SK-N-SH treated with all-trans-retinoic acid at 6 μM for 48 hours (cell line): ENCODE results near the gene MINDY2.

Source experiments
- ATAC-seq: fragments of 200-7000 bp; cut with Tn5 transposase; 3 replicates; pipeline ENCODE4 v1.9.1; 2020; ENCODE audit warnings: mild to moderate bottlenecking, moderate library complexity
- ARNTL ChIP-seq: fragments of 450-650 bp; formaldehyde crosslinking; IDR thresholded peaks from 2 replicates; pipeline ENCODE4 v1.5.0; 2020; ENCODE audit warnings: low read depth, mild to moderate bottlenecking, moderate library complexity, borderline replicate concordance
- BACH2 ChIP-seq: fragments of 250-450 bp; sonication (Bioruptor Pico); IDR thresholded peaks from 2 replicates; pipeline ENCODE4 v1.9.0; 2021; ENCODE audit warnings: mild to moderate bottlenecking, borderline replicate concordance
- CREB5 ChIP-seq: fragments of 250-450 bp; sonication (Bioruptor Pico); IDR thresholded peaks from 2 replicates; pipeline ENCODE4 v1.5.1; 2020; ENCODE audit warnings: low read depth, mild to moderate bottlenecking, moderate library complexity
- CSDC2 ChIP-seq: fragments of 250-450 bp; sonication (Bioruptor Pico); IDR thresholded peaks from 2 replicates; pipeline ENCODE4 v1.5.0; 2020; ENCODE audit warnings: mild to moderate bottlenecking, moderate library complexity
- CSRNP3 ChIP-seq: fragments of 250-450 bp; sonication (Bioruptor Pico); IDR thresholded peaks from 2 replicates; pipeline ENCODE4 v1.5.1; 2021; ENCODE audit warnings: mild to moderate bottlenecking, moderate library complexity
- GLIS3 ChIP-seq: fragments of 250-450 bp; sonication (Bioruptor Pico); IDR thresholded peaks from 2 replicates; pipeline ENCODE4 v1.5.0; 2020; ENCODE audit warnings: mild to moderate bottlenecking, moderate library complexity
- ISL1 ChIP-seq: fragments of 250-450 bp; sonication (Bioruptor Pico); IDR thresholded peaks from 2 replicates; pipeline ENCODE4 v2.1.2; 2022; ENCODE audit warnings: mild to moderate bottlenecking, moderate library complexity
- OSR1 ChIP-seq: fragments of 250-450 bp; sonication (Bioruptor Pico); IDR thresholded peaks from 2 replicates; pipeline ENCODE4 v1.8.0; 2022; ENCODE audit warnings: moderate library complexity, mild to moderate bottlenecking, inconsistent platforms
- PATZ1 ChIP-seq: fragments of 250-450 bp; sonication (Bioruptor Pico); IDR thresholded peaks from 2 replicates; pipeline ENCODE4 v1.8.0; 2020; ENCODE audit warnings: mild to moderate bottlenecking, moderate library complexity, borderline replicate concordance
- PPARA ChIP-seq: fragments of 250-450 bp; sonication (Bioruptor Pico); IDR thresholded peaks from 2 replicates; pipeline ENCODE4 v1.5.0; 2020; ENCODE audit warnings: mild to moderate bottlenecking, borderline replicate concordance
- RARB ChIP-seq: fragments of 250-450 bp; sonication (Bioruptor Pico); IDR thresholded peaks from 2 replicates; pipeline ENCODE4 v1.8.0; 2021; ENCODE audit warnings: mild to moderate bottlenecking, moderate library complexity
- SNAI2 ChIP-seq: fragments of 250-450 bp; sonication (Bioruptor Pico); IDR thresholded peaks from 2 replicates; pipeline ENCODE4 v1.5.0; 2020; ENCODE audit warnings: mild to moderate bottlenecking, moderate library complexity
- TCF4 ChIP-seq: fragments of 250-450 bp; sonication (Bioruptor Pico); IDR thresholded peaks from 2 replicates; pipeline ENCODE4 v1.8.0; 2021; ENCODE audit warnings: mild to moderate bottlenecking, moderate library complexity, borderline replicate concordance
- TOX ChIP-seq: fragments of 250-450 bp; sonication (Bioruptor Pico); IDR thresholded peaks from 2 replicates; pipeline ENCODE4 v1.8.0; 2021; ENCODE audit warnings: mild to moderate bottlenecking, moderate library complexity, borderline replicate concordance
- TSHZ2 ChIP-seq: fragments of 250-450 bp; sonication (Bioruptor Pico); IDR thresholded peaks from 2 replicates; pipeline ENCODE4 v1.5.0; 2020; ENCODE audit warnings: mild to moderate bottlenecking, moderate library complexity
- ZC3H10 ChIP-seq: fragments of 250-450 bp; sonication (Bioruptor Pico); IDR thresholded peaks from 2 replicates; pipeline ENCODE4 v1.5.1; 2021; ENCODE audit warnings: mild to moderate bottlenecking, moderate library complexity
- ZFP3 ChIP-seq: fragments of 250-450 bp; sonication (Bioruptor Pico); IDR thresholded peaks from 2 replicates; pipeline ENCODE4 v1.5.0; 2020; ENCODE audit warnings: mild to moderate bottlenecking, moderate library complexity
- ZFP30 ChIP-seq: fragments of 450-650 bp; formaldehyde crosslinking; IDR thresholded peaks from 2 replicates; pipeline ENCODE4 v1.5.0; 2022; ENCODE audit warnings: mild to moderate bottlenecking, moderate library complexity
- ZNF565 ChIP-seq: fragments of 450-650 bp; formaldehyde crosslinking; conservative IDR thresholded peaks from 2 replicates; pipeline ENCODE4 v1.5.0; 2020; ENCODE audit warnings: low read depth, mild to moderate bottlenecking, moderate library complexity
- ZNF70 ChIP-seq: fragments of 450-650 bp; formaldehyde crosslinking; IDR thresholded peaks from 2 replicates; pipeline ENCODE4 v1.5.0; 2020; ENCODE audit warnings: mild to moderate bottlenecking, moderate library complexity
- ZNF8 ChIP-seq: fragments of 450-650 bp; formaldehyde crosslinking; IDR thresholded peaks from 2 replicates; pipeline ENCODE4 v1.5.0; 2020; ENCODE audit warnings: mild to moderate bottlenecking, moderate library complexity
- TF ChIP-seq, protein P1 (sequence below): fragments of 250-450 bp; sonication (Bioruptor Pico); IDR thresholded peaks from 2 replicates; pipeline ENCODE4 v1.8.0; 2021; ENCODE audit warnings: low read depth, mild to moderate bottlenecking, moderate library complexity, borderline replicate concordance

Gene MINDY2

DNA sequence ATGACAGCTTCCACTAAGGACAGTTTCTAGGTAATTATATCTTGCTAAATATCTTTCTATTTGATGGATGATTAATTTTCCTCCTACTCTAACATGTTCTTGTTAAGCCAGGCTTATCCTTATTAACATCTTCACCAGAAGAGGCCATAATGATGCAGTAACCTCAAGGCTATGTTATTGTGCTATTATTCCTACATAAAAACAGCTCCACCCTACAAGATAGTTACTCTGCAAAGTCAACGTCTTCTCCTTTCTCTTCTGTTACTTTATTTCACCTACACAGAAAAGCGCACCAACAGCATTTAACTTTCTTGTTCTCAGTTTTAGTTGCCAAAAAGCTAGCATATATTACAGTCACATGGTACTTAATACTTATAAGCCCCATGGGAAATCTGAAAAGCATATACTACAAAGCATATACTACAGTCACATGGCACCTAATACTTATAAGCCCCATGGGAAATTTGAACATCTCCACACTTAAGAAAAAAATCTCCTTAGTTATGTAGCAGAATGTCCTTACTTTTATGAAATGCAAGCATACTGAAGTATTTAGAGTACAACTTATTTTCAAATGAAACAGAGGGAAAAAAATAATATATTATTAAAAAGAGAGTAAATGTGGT, 35.0 kb upstream of the MINDY2 start:
- TF ChIP-seq ZFP30 (no peak), BACH2 (CRISPR knock-in tag) (no peak), CSDC2 (CRISPR knock-in tag) (no peak), ISL1 (CRISPR knock-in tag) (no peak), SNAI2 (CRISPR knock-in tag) (no peak), TSHZ2 (no peak), ZNF70 (CRISPR knock-in tag) (no peak), TCF4 (CRISPR knock-in tag) (no peak), RARB (CRISPR knock-in tag) (no peak), PATZ1 (CRISPR knock-in tag) (no peak), TOX (CRISPR knock-in tag) (no peak), ARNTL (CRISPR knock-in tag) (no peak), ZNF565 (CRISPR knock-in tag) (no peak), ZNF8 (no peak), ZC3H10 (CRISPR knock-in tag) (no peak), PPARA (CRISPR knock-in tag) (no peak), CREB5 (CRISPR knock-in tag) (no peak)
- TF ChIP-seq, protein P1, sequence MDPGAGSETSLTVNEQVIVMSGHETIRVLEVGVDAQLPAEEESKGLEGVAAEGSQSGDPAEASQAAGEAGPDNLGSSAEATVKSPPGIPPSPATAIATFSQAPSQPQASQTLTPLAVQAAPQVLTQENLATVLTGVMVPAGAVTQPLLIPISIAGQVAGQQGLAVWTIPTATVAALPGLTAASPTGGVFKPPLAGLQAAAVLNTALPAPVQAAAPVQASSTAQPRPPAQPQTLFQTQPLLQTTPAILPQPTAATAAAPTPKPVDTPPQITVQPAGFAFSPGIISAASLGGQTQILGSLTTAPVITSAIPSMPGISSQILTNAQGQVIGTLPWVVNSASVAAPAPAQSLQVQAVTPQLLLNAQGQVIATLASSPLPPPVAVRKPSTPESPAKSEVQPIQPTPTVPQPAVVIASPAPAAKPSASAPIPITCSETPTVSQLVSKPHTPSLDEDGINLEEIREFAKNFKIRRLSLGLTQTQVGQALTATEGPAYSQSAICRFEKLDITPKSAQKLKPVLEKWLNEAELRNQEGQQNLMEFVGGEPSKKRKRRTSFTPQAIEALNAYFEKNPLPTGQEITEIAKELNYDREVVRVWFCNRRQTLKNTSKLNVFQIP (CRISPR knock-in tag): no peak
- TF ChIP-seq, all 23 proteins: peak for 0
- ATAC-seq: no peak

DNA sequence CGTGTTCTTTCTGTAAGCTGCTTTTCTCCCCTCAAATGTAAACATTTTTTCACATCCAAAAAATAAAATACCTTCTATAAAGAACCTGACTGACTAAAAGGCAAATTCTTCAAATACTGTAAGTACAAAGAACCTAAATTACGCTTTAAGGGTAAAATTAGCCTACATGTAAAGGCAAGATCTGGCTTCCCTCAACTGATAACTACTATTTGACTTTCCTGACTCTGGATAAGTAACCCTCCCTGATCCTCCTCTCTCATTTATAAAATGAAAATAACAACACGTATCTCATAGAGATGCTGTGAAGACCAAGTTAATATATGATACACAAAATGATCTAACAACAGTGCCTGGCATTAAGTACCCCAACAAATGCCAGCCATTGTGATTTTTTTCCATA, 33.8 kb upstream of the MINDY2 start:
- no peak for ATAC-seq
- no peak for TF ChIP-seq SNAI2 (CRISPR knock-in tag)
- no peak for TF ChIP-seq GLIS3 (CRISPR knock-in tag)
- no peak for TF ChIP-seq TSHZ2
- TF ChIP-seq ARNTL (CRISPR knock-in tag): no peak
- TF ChIP-seq OSR1: no peak
- TF ChIP-seq CSDC2 (CRISPR knock-in tag): no peak
- no peak for TF ChIP-seq ZFP3 (CRISPR knock-in tag)
- TF ChIP-seq ZC3H10 (CRISPR knock-in tag): no peak
- TF ChIP-seq TCF4 (CRISPR knock-in tag): no peak
- no peak for TF ChIP-seq ZNF8
- no peak for TF ChIP-seq ZFP30
- TF ChIP-seq ISL1 (CRISPR knock-in tag): no peak
- TF ChIP-seq ZNF70 (CRISPR knock-in tag): no peak
- no peak for TF ChIP-seq TOX (CRISPR knock-in tag)
- no peak for TF ChIP-seq PATZ1 (CRISPR knock-in tag)
- no peak for TF ChIP-seq CSRNP3 (CRISPR knock-in tag)
